Liver (tissue), 3 donors: Measurements from ENCODE around the gene OR10R2.

ENCODE experiments used
- EGR1 ChIP-seq, 2 donors: IDR thresholded peaks; 2 replicates each; pipeline ENCODE4 v1.6.1; 2016 to 2018; ENCODE audit warnings: antibody characterized with exemption in 2 of 2, low read depth in 2 of 2
- FOXA1 ChIP-seq: IDR thresholded peaks from 2 replicates; pipeline ENCODE4 v1.6.1; 2016; ENCODE audit warnings: antibody characterized with exemption
- RAD21 ChIP-seq, 2 donors: IDR thresholded peaks; 2 replicates each; pipeline ENCODE4 v1.6.1; 2016; ENCODE audit warnings: antibody characterized with exemption in 2 of 2, mild to moderate bottlenecking in 2 of 2
- SP1 ChIP-seq: IDR thresholded peaks from 2 replicates; pipeline ENCODE4 v1.6.1; 2018; ENCODE audit warnings: antibody characterized with exemption, mild to moderate bottlenecking
- TAF1 ChIP-seq: conservative IDR thresholded peaks from 2 replicates; pipeline ENCODE4 v1.6.1; 2016; ENCODE audit warnings: antibody characterized with exemption, mild to moderate bottlenecking
- YY1 ChIP-seq: IDR thresholded peaks from 2 replicates; pipeline ENCODE4 v1.6.1; 2016; ENCODE audit warnings: antibody characterized with exemption, mild to moderate bottlenecking
- TF ChIP-seq, protein P1 (sequence below): fragments of 150-350 bp; IDR thresholded peaks from 2 replicates; pipeline ENCODE4 v1.5.1; 2017; ENCODE audit warnings: improper control_type of control experiment, low read depth, low read length; ENCODE audit not compliant: missing input control
- TF ChIP-seq, protein P2 (sequence below): IDR thresholded peaks from 2 replicates; pipeline ENCODE4 v1.6.1; 2016; ENCODE audit warnings: antibody characterized with exemption
- TF ChIP-seq, protein P3 (sequence below): IDR thresholded peaks from 2 replicates; pipeline ENCODE4 v1.6.1; 2016; ENCODE audit warnings: antibody characterized with exemption, mild to moderate bottlenecking
- donor health status: healthy.
- donor health status: healthy.

DNA sequence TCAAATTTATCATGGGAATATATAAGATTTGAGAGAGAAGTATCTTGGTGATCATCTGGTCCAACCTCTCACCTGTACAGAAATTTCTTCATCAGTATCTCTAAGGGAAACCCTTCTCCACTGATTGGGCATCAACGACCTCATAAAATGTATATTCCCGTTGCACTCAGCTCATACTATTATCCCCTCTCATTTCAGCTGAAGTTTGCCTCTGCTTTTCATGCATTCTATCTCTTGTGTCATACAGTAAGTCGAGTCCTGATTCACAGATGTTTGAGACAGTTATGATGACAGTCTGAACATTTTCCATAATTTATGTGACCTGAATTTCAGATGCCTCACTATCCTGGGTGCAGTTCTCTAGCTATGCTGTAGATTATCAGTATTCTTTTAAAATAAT, 21.0 kb downstream of the OR10R2 start:
- TF ChIP-seq, protein P1, sequence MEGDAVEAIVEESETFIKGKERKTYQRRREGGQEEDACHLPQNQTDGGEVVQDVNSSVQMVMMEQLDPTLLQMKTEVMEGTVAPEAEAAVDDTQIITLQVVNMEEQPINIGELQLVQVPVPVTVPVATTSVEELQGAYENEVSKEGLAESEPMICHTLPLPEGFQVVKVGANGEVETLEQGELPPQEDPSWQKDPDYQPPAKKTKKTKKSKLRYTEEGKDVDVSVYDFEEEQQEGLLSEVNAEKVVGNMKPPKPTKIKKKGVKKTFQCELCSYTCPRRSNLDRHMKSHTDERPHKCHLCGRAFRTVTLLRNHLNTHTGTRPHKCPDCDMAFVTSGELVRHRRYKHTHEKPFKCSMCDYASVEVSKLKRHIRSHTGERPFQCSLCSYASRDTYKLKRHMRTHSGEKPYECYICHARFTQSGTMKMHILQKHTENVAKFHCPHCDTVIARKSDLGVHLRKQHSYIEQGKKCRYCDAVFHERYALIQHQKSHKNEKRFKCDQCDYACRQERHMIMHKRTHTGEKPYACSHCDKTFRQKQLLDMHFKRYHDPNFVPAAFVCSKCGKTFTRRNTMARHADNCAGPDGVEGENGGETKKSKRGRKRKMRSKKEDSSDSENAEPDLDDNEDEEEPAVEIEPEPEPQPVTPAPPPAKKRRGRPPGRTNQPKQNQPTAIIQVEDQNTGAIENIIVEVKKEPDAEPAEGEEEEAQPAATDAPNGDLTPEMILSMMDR, result no peak
- TF ChIP-seq, protein P2, sequence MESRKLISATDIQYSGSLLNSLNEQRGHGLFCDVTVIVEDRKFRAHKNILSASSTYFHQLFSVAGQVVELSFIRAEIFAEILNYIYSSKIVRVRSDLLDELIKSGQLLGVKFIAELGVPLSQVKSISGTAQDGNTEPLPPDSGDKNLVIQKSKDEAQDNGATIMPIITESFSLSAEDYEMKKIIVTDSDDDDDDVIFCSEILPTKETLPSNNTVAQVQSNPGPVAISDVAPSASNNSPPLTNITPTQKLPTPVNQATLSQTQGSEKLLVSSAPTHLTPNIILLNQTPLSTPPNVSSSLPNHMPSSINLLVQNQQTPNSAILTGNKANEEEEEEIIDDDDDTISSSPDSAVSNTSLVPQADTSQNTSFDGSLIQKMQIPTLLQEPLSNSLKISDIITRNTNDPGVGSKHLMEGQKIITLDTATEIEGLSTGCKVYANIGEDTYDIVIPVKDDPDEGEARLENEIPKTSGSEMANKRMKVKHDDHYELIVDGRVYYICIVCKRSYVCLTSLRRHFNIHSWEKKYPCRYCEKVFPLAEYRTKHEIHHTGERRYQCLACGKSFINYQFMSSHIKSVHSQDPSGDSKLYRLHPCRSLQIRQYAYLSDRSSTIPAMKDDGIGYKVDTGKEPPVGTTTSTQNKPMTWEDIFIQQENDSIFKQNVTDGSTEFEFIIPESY, result no peak
- TF ChIP-seq SP1, result no peak
- TF ChIP-seq EGR1 (IDR thresholded peaks at IDR 0.05; ENCODE audit: low read depth in 2 of 2), result no peak
- no peak for TF ChIP-seq TAF1
- no peak for TF ChIP-seq RAD21 (IDR thresholded peaks at IDR 0.05)
- TF ChIP-seq, protein P3, sequence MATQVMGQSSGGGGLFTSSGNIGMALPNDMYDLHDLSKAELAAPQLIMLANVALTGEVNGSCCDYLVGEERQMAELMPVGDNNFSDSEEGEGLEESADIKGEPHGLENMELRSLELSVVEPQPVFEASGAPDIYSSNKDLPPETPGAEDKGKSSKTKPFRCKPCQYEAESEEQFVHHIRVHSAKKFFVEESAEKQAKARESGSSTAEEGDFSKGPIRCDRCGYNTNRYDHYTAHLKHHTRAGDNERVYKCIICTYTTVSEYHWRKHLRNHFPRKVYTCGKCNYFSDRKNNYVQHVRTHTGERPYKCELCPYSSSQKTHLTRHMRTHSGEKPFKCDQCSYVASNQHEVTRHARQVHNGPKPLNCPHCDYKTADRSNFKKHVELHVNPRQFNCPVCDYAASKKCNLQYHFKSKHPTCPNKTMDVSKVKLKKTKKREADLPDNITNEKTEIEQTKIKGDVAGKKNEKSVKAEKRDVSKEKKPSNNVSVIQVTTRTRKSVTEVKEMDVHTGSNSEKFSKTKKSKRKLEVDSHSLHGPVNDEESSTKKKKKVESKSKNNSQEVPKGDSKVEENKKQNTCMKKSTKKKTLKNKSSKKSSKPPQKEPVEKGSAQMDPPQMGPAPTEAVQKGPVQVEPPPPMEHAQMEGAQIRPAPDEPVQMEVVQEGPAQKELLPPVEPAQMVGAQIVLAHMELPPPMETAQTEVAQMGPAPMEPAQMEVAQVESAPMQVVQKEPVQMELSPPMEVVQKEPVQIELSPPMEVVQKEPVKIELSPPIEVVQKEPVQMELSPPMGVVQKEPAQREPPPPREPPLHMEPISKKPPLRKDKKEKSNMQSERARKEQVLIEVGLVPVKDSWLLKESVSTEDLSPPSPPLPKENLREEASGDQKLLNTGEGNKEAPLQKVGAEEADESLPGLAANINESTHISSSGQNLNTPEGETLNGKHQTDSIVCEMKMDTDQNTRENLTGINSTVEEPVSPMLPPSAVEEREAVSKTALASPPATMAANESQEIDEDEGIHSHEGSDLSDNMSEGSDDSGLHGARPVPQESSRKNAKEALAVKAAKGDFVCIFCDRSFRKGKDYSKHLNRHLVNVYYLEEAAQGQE, result no peak
- no peak for TF ChIP-seq YY1
- TF ChIP-seq FOXA1, result no peak
